Measurements from ENCODE around the gene CYP4Z1.
"Not testable (repeated sequence)": the region's sequence is repeated elsewhere in the genome, so short reads cannot be mapped to it uniquely, and the experiment has no call there.

The CYP4Z1 gene

DNA sequence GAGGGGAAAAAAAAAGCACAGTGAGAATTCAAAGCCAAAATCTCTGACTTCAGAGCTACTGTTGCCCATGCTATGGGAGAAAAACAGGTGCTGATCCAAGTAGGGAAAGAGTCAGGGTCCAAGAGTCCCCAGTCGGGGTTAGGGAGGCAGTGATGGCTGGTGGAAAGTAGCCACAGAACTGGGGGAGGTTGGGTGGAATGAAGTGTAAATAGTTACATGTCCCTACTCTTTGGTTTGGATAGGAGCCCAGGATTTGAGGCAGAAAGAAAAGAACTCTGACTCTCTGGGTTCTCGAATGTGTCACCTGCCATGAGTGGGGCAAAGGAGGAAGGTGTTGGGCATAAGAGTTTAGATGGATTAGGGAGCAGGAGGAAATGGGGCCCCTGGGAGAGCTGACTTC, 61.8 kb downstream of the CYP4Z1 start:
- DNase-seq: not testable (repeated sequence)

DNA sequence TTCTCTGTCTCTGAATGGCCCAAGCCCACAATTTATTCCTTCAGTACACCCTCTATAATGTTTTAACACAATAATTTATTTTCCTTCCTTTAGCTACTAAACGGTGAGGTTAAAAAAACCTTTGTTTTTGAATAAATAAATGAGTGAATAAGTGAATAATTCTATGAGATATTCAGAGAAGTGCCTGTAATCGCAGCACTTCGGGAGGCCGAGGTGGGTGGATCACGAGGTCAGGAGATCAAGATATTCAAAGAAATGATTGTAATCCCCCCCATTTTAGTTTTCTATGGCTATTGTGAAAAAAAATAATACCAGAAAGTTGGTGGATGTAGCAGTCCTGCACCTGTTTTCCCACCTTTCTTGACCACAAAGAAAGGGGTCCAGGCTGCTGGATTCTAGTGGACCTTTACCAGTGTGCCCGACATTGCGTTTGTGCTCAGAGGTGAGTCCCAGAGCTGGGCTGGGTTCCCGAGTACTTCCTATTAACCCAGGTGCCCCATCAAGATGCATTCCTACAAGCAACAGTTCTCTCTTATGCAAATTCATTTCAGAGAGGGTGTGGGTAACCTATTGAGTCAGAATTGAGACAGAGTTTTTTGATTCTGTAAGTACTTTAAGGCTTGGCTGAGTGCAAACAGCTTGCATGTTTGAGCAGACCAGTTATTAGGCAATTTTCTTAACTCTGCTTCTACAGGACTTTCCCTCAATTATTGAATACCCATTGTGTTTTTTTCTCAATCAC, 62.6 kb downstream of the CYP4Z1 start:
- DNase-seq: not testable (repeated sequence)

DNA sequence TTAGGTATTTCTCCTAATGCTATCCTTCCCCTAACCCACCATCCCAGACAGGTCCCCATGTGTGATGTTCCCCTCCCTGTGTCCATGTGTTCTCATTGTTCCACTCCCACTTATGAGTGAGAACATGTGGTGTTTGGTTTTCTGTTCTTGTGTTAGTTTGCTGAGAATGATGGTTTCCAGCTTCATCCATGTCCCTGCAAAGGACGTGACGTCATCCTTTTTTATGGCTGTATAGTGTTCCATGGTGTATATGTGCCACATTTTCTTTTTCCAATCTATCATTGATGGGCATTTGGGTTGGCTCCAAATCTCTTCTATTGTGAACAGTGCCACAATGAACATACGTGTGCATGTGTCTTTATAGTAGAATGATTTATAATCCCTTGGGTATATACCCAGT, 65.6 kb downstream of the CYP4Z1 start:
- DNase-seq: not testable (repeated sequence)

DNA sequence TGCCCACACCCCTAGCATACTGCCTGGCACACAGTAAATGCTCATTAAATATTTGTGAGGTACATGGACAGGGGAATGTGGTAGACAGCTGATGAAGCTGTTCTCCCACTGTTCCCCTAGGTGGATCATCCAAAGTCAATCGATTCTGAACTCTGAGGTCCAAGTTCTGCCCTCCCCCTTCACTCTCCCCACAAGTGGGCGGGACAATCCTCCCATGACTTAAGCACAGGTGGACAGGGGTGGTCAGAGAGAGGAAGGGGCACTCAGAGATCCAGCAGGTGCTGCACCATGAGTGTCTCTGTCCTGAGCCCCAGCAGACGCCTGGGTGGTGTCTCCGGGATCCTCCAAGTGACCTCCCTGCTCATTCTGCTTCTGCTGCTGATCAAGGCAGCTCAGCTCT, 70.2 kb downstream of the CYP4Z1 start, which contains the start of gene CYP4A22:
TSS of gene CYP4A22 (plus strand) at position 244 of the 400 bp plus-strand sequence. CDS start at position 289, 45 bp downstream.
- DNase-seq: no peak

DNA sequence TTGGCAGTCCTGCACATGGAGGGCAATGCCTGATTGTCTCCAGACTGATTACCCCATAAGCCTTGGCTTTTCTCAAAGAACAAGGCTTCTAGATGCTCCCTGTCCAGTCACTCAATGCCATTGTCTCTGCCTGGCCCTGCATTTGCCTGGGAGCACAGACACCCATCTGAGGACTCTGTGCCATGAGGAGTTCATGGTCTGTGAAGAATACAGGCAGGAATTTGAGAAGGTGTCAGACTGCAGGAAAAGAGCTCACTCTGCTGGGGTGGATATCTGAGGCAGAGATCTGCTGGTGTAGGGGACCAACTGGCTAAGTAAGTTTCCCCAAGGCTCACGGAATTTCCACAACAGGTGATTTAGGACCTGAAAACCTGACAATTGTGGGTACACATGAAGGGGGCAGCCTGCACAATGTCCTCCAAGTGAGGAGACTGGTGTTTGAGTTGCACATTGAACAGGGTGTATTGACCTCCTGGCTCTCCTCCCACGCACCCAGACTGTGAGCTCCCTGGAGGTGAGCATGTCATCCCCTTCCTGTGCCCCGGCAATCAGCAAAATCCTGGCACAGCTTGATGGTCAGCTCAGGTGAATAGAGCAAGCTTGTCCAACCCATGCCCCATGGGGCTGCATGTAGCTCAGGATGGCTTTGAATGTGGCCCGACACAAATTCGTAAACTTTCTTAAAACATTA, 71.0 kb downstream of the CYP4Z1 start:
- no peak for DNase-seq

DNA sequence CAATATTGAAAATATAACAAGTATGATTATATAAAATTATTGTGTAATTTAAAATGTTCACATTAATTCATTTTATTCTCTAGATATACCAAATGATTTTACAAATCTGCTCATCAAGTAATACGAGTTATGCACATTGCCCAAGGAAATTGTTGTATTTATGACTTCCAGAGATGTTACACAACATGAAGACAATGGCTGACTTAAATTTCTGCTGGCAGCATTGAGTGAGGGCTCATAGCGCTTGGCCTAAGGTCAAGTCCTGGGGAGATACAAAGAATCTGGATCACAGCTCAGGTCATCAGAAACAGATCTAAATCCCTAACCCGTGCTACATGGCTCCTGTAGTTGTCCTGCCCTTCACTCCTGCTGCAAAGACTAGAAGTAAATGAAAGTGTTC, 73.3 kb downstream of the CYP4Z1 start:
- DNase-seq: not testable (repeated sequence)

DNA sequence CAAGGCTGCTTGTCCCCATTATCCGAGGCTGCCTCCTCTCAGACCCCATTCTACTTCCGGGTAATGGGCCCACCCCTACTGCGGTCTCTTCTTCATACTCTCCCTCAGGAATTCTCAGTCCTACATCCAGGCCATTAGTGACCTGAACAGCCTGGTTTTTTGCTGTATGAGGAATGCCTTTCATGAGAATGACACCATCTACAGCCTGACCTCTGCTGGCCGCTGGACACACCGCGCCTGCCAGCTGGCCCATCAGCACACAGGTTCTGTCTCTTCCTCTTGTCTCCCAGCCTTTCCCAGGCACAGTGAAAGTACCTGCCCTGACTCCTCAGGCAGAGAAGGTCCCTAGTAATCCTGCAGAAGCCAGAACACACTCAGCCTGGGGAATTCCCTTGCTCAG, 76.6 kb downstream of the CYP4Z1 start:
- not testable (repeated sequence) for DNase-seq

DNA sequence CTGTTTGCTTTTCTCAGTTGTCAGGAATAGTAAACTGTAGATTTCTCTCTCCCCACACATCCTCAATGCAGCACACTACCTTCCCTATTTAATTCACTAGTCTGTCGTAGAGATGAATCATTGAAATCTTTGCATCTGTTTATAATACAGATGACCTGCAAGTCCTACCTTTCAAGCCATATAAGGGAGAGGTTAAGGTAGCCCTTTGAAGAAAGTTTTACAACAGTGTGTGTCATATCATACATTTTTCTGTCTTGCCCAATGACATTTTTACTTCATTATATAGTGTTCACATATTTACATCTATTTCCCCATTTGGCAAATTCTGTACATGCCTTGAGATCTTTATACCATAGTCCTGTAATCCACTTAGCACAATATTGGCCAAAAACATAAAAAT, 79.5 kb downstream of the CYP4Z1 start:
- not testable (repeated sequence) for DNase-seq

DNA sequence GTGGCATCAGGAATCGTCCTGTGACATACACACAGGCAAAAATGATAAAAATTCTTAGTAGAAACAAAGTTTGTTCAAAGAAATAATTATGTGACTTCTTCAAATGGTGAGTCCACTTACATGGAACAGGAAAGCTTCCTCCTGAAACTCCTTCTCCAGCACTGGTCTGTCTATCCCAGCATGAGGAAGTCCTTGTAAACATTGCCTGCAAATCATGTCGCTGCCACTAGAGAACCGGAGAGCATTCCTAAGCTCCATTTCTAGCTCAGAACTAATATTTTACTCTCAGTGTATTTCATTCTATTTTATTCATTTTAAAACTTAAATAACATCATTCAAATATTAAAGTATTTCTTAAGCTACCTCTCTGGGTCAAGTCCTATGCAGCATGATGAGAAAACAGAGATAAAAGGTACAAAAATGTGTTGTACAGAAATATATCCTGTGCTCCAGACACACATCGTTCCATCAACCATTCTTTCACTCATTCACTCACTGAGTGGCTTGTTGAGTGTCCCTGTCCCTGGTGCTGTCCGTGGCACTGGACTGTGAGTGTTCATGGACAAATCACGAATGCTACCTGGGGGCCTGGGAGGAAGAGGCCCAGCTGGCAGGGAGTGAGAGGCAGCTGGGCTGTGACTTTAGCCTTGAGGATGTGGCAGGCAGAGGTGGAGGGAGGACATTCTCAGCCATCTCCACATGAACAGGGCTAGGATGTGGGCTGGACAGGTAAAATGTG, 80.2 kb downstream of the CYP4Z1 start:
- DNase-seq: no peak

DNA sequence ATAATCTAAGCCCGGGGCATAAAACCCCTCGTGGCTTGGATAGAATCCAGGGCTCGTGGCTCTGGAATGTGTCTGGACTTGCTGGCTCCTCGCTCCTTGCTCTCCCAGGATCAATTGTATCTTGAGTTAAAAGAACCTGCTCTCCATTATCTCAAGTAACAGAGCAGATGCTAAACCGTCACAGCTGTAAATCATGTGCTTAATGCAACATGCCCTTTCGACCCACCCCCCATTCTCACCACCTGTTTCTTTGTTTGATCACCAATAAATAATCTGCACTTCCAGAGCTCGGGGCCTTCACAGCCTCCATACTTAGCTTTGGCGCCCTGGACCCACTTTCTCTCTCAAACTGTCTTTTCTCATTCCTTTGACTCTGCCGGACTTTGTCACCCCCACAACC, 82.1 kb downstream of the CYP4Z1 start:
- not testable (repeated sequence) for DNase-seq

DNA sequence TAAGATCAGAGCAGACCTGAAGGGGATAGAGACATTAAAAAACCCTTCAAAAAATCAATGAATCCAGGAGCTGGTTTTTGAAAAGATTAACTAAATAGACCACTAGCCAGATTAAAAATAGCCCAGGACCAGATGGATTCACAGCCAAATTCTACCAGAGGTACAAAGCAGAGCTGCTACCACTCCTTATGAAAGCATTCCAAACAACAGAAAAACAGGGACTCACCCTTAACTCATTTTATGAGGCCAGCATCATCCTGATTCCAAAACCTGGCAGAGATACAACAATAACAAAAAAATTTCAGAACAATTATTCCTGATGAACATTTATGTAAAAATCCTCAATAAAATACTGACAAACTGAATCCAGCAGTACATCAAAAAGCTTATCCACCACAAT, 89.4 kb downstream of the CYP4Z1 start:
- DNase-seq: not testable (repeated sequence)

DNA sequence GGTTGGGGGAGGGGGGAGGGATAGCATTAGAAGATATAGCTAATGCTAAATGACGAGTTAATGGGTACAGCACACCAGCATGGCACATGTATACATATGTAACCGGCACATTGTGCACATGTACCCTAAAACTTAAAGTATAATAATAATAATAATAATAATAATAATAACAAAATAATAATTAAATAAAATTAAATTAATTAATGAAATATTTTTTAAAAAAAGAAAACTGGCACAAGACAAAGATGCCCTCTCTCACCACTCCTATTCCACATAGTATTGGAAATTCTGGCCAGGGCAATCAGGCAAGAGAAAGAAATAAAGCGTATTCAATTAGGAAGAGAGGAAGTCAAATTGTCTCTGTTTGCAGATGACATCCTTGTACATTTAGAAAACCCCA, 90.9 kb downstream of the CYP4Z1 start:
- not testable (repeated sequence) for DNase-seq

DNA sequence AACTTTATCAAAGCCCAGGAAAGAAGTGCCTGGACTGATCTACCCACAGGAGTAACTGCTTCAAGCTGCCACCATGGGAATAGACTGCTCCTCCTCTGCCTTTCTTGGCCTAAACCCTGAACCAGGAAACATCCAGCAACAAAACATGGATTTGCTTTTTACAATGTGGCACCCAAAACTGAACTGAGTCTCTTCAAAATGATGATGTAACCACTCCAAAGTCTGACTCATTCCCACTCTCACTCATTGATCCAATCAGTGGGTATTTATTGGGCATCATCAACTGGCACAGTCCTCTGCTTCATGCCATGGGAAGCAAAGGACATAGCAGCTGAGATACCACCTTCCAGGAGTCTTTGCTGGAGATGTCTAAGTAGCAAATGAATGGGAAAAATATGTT, 93.7 kb downstream of the CYP4Z1 start:
- DNase-seq: no peak

DNA sequence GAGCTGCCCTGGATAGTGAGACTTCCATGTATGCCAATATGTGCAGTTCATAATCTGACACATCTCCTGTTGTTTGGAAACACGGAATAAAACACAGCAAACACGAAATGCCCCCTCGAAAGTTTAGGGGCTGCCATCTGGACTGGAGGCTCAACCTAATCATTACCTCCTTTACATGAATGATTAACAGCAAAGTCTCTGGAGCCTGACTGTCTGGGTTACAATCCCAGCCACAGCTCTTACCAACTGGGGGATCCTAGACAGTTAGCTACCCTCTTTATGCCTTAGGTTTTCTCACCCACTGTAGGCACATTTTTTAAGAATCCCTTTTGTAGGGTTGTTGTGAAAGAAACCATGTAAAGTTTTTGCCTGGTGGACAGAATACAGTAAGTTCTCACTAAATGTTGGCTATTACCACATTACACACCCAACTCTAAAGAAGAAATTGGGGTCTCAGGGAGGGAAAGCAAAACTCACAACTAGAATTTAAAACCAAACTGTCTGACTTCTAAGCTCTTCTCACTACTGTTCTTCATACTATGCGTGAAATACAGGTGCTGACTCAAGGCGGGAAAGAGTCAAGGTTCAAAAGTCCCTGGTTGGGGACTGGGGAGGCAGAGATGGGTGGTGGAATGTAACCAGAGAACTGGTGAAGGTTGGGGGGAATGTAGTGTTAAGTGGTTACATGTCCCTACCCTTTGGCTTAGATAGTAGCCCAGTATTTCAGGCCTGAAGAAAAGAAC, 94.4 kb downstream of the CYP4Z1 start:
- DNase-seq: no peak

DNA sequence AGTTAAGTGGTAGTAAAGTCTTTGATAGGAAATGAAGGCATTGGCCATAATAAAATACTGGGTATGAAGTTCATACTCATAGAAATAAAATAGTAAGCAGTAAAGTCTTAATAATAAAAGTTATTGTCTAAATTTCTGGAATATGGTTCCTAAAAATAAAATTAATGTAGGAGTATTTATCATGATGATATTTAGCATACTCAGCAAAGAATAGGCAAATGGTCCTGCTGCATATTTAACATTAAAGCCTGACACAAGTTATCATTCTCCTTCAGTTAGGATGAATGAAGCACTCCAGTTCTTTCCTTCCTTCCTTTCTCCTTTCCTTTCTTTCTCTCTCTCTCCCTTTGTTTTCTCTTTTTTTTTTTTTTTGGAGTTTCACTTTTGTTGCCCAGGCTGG, 97.5 kb downstream of the CYP4Z1 start:
- DNase-seq: no peak

Measured in CD4-positive, alpha-beta T cell treated with Interleukin-4 for 1 hour (primary cell).